Activated naive CD8-positive, alpha-beta T cell treated with anti-CD3 and anti-CD28 coated beads, Interleukin-2, amount 50 U/mL, for 16 hours (primary cell): ENCODE data around the gene PODN.

Source experiments
- DNase-seq: peaks from one replicate; pipeline ENCODE4 v3.0.0-alpha.2; 2020; ENCODE audit warnings: low read depth, low spot score

Gene PODN

GRCh38 chr1:53061859-53062707 lies at the start of gene PODN:
TSS of gene PODN (plus strand) at chr1:53062213. CDS start at chr1:53069856, 7,643 bp downstream.
- DNase-seq, result no peak

- DNase-seq, result peak; percentile 42
Observed at GRCh38 chr1:53014791-53015507, 47.1 kb upstream of the PODN start.

- no peak for DNase-seq
Observed at GRCh38 chr1:53015508-53015860, 46.5 kb upstream of the PODN start.

GRCh38 chr1:53016705-53017104 lies 45.3 kb upstream of the PODN start:
- no peak for DNase-seq

- DNase-seq, result no peak
Observed at GRCh38 chr1:53020588-53020987, 41.4 kb upstream of the PODN start.

GRCh38 chr1:53022179-53022578 lies 39.8 kb upstream of the PODN start:
- no peak for DNase-seq

- no peak for DNase-seq
Observed at GRCh38 chr1:53023546-53023945, 38.5 kb upstream of the PODN start.

GRCh38 chr1:53024117-53024516 lies 37.9 kb upstream of the PODN start:
- no peak for DNase-seq

GRCh38 chr1:53025034-53025768 lies 36.8 kb upstream of the PODN start:
- DNase-seq, result no peak

- no peak for DNase-seq
Observed at GRCh38 chr1:53025769-53026112, 36.3 kb upstream of the PODN start.

GRCh38 chr1:53026254-53026653 lies 35.8 kb upstream of the PODN start:
- no peak for DNase-seq

GRCh38 chr1:53031732-53032131 lies 30.3 kb upstream of the PODN start:
- DNase-seq, result no peak

- DNase-seq, result no peak
Observed at GRCh38 chr1:53037159-53037558, 24.9 kb upstream of the PODN start.

GRCh38 chr1:53038566-53038965 lies 23.4 kb upstream of the PODN start:
- no peak for DNase-seq

- DNase-seq, result no peak
Observed at GRCh38 chr1:53043271-53043670, 18.7 kb upstream of the PODN start.

GRCh38 chr1:53044926-53045325 lies 17.1 kb upstream of the PODN start:
- no peak for DNase-seq

GRCh38 chr1:53046930-53047329 lies 15.1 kb upstream of the PODN start:
- DNase-seq, result no peak

- no peak for DNase-seq
Observed at GRCh38 chr1:53047737-53048736, 14.0 kb upstream of the PODN start.

GRCh38 chr1:53048960-53049573 lies 12.9 kb upstream of the PODN start:
- DNase-seq, result no peak

GRCh38 chr1:53049574-53049967 lies 12.4 kb upstream of the PODN start:
- no peak for DNase-seq

- DNase-seq, result no peak
Observed at GRCh38 chr1:53050310-53050709, 11.7 kb upstream of the PODN start.
